Femur (tissue), 1 donor: ENCODE results near the gene LSP1.

ENCODE experiments used
- DNase-seq: peaks from one replicate; pipeline ENCODE4 v3.0.0-alpha.2; 2017

Gene LSP1

GRCh38 chr11:1920128-1920908 lies 67.4 kb downstream of the LSP1 start:
- DNase-seq, result no peak

GRCh38 chr11:1920909-1921573 lies 68.2 kb downstream of the LSP1 start:
- no peak for DNase-seq

- DNase-seq, result peak; percentile 92
Measured at GRCh38 chr11:1921574-1922141, 68.8 kb downstream of the LSP1 start.

DNA sequence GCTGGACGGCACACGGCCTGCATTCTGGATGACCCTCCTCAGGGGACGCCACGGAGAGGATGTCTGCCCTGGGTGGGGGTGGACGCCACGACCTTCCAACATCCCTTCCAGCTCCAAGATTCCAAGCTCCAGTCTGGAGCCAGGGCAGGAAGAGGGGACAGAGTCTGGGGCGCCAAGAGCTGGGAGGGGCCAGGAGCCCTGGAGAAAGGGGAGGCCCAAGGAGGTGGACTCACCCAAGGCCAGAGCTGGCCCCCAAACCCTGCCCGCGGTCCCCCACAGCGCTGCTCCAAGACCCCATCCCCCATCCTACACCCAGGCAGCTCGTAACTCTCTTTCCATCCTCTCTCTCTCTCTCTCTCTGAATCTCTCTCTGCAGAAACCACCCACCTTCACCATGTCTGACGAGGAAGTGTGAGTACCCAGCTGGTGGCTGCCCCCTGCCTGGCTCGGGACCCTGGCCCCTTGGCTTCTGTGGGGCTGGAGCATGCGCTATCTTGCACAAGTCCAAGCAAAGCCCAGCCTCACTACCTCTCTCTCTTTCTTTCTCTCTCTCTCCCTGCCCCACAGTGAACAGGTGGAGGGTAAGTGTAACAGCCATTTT lies 69.7 kb downstream of the LSP1 start:
- peak; percentile 82 for DNase-seq

GRCh38 chr11:1923201-1923956 lies 70.5 kb downstream of the LSP1 start:
- DNase-seq, result peak; percentile 32

GRCh38 chr11:1924181-1924580 lies 71.3 kb downstream of the LSP1 start:
- DNase-seq, result peak; percentile 41

DNA sequence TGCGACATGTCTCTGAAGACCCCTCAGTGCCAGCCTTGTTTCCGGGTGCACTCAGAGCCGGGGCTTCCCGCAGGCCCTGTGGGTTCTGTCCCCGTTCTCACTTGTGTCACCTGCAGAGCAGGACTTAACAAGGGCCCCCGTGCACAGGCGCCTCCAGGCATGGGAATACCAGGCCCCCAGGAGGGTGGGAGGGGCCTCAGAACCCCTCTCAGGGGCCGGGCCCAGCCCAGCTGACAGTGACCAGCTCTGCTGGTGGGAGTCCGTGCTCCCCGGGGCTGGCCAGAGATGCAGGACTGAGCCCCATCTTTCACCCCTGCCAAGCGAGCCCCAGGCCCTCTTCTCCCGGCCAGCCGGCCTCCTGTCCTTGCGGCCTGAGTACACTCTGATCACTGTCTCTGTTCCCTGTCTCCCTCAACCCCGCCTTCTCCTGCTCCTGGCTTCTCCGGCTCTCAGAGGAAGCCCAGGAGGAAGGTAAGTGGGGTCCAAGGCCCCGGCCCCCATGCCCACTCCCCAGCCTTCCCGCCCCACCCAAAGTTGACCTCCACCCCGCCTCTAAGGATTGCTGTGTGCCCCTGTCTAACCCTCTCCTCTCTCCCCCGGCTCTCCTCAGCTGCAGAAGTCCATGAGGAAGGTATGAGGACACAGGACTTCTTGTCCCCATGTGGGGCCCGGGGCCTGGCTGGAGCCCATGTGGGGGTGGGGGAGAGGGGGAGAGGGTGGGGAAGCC lies 71.9 kb downstream of the LSP1 start:
- peak; percentile 19 for DNase-seq

GRCh38 chr11:1925373-1926155 lies 72.7 kb downstream of the LSP1 start:
- peak; percentile 19 for DNase-seq

GRCh38 chr11:1926156-1927025 lies 73.5 kb downstream of the LSP1 start:
- DNase-seq, result peak; percentile 24

DNA sequence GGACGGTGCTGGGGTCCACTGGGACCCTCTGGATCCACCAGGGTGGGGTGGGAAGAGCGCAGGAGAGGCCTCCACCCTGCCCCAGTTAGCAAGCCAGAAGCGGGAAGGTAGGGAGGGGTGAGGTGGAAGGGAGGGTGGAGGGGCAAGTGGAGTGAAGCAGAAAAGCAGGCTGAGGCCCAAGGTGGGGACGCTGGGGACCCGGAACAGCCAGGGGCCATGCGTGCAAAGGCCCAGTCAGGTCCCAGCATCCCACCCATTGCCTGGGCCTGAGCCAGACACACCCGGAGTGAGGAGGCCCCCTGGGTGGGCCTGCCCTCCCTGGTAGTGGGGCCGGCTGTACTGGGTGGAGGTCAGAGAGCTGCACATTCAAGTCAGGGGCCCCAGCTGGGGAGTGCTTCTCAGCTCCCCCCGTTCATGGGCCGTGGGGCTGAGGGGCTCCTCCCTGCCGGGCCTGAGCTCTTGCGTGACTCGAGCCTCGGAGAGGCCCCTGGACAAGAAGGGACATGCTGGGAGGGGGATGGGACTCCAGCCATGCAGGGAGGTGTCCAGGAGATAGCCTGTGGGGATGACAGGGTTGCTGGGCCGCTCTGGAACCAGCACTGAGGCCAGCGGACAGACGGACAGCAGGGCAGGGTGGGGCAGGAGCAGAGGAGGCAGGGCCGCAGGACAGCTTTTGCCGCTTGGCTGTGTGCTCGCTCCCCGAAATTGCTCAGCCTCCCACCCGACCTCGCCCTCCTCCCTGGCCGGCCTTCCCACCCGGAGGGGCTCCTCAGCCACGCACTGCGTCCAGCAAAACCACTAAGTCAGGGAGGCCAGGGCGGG lies 74.4 kb downstream of the LSP1 start:
- DNase-seq, result peak; percentile 83

DNA sequence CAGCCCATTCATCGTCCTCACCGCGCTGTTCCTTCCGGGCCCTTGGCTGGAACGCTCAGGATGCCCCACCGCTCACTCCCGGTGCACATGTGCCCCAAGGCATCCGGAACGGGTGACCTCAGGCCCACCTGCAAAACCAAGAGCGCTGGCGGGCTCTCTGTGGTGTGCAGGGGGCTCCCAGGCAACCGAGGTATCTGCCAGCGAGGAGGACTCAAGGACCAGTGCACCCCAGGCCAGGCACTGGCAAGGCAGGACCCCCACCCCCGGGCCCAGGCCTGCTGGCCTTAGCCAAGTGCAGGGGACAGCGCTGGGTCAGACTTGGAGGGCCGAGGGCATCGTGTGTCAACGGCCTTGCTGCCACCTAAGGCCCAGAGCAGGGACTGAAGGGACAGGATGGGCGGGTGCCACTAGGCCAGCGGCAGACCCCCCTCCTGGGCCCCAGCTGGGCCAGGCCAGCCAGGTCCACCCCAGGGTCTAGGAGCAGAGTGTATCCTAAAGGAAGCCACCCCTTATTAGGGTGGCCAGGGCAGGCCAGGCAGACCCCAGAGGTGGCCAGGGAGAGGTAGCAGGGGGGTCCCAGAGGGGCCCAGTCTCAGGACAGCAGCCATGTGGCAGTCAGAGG lies 75.1 kb downstream of the LSP1 start:
- peak; percentile 40 for DNase-seq

DNA sequence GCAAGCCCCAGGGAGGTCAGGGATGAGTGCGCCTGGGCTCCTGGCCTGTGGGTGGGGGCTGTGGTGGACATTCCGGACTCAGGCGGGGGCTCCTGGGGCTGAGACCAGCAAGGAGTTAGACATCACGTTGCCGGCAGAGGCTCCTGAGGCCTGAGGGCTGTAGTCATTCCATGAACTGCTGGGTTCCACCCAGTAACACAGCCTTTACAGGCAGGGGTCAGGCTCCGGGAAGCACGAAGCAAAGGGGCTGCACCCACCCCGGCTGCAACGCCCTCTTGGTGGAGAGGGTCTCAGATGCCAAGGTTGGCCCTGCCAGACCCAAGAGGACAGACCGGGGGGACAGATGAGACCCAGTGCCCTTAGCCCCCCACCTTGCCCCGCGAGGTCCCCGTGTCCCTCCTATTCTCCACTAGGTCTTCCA lies 75.6 kb downstream of the LSP1 start:
- DNase-seq, result peak; percentile 59

DNA sequence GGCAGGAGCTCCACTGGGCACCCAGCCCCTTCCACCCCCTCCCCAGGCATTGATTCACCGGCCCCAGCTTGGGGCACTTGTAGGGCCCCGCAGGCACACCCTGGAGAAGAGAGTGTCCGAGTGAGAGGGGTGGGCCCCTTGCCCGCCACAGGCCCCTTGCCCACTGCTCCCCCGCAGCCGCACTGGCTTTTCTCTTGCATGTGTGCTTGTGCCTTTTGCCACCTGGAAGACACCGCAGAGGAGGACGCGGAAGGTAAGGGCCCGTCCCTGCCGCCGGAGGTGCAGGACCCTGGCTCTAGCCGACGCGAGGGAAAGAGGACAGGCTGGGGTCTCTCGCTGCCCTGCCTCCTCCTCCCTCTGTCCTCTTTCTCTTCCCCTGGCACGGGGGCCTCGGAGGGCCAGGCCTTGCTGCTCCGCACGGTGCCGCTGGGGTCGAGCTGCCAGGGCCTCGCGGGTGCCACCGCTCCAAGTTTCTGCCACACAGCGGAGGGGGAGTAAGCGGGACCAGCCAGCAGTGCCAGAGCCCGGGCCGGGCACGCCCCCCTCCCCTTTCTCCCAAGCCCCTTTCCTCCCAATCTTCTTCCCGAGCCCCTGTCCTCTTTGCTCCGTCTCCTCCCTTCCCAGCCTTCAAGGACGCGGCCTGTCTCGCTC lies 76.1 kb downstream of the LSP1 start:
- no peak for DNase-seq

- no peak for DNase-seq
Measured at GRCh38 chr11:1929621-1930461, 77.0 kb downstream of the LSP1 start.

DNA sequence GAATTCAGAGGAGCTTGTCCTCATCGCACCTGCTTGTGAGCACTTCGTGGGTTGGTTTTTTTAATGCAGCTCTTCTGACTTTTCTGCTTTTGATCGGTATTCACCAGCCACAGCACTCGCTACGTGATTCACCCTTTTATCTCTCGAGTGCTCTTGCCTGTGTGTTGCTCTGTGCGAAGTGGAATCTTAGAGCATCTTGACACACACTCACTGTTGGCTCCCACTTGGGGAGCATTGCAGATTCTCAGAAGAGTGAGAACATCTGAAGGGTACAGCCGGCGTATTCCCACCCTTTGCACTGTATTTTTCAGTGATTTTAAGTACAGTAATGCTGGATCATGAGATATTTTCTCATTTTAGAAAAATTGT lies 77.6 kb downstream of the LSP1 start:
- no peak for DNase-seq

DNA sequence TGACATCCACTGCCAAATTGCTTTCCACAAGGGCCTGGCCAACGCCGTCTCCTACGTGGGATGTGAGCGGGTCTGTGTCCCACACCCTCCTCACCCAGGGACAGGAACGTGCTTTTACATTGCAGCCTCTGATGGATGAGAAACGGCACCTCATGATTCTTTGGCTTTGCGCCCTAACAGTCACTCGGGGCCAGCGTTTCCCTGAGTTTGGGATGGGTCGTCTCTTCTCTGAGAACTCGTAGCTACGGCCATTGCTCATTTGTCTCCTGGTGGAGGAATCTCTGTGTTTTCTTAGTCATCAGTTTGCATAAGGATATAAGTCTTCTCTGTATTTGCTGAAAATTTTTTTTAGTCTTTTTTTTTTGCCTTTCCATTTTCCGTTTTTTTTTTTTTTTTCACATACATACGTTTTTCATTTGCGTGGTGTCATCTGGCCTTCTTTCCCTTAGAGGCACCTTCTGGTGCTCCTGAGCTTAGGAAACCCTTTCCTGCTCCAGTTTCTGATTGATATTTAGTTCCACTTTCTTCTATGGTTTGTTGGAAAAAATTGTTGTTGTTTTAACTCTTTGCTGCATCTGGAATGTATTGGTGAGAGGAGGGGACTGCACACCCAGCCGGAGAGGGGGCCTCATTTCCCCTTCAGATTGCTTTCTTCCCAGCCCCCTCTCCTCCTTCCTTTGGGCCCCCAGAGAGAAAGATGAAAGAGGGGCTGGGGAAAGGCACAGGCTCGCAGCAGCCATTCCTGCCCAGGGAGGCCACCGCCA lies 78.6 kb downstream of the LSP1 start:
- DNase-seq, result peak; percentile 89

DNA sequence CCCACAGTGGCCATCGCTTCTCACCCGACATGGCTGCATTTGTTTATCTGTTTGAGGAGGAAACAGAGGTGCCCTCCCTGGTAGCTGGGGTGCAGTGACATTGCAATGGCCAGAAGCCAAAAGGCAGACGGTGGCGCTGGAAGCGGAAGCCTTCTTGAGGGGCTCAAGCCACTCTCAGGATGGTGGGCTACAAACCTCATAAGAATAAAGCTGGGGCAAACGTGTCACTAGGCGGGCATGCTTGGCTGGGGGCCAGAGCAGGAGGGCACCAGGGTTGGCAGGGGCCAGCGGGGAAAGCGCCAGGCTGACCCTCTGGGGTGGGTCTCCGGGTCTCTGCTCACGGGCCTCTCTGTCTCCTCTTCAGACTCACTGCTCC lies 79.2 kb downstream of the LSP1 start:
- DNase-seq, result no peak
